ENCODE data around the gene RAD23A. TPM values are rescaled to one million over a fixed set of nuclear protein-coding genes. Genes with fewer than 3 reads are reported as not detected.
"Not testable (repeated sequence)": the region's sequence is repeated elsewhere in the genome, so short reads cannot be mapped to it uniquely, and the experiment has no call there.

The RAD23A gene
- polyA plus RNA-seq, 2 of the 4 experiments (the other 2 are of a cell fraction), result 56.2 to 71.6 TPM

- ChIA-PET CTCF (interaction anchor here (1.2 to 5.7 kb wide), 3 partner anchors 10 to 69 kb away, joined by 3 to 43 read pairs (median 6); no protein-coding TSS in a partner anchor), POLR2A (interaction anchor here (0.8 kb wide), 1 partner anchor 21 kb away, joined by 3 read pairs; the partner anchor contains the start of gene FARSA)
- 88% methylated on average over 1 of the region's 1 CpG for WGBS (ENCODE audit: missing lambda C conversion rate)
- H3K4me3 ChIP-seq, result no peak overlapping the region
- ATAC-seq, result no peak
- H3K4me2 ChIP-seq, result peak overlapping the region; percentile 82
- FAIRE-seq, result no peak
- H3K9me3 ChIP-seq, result no peaks in the 10 kb centered on the region
- peaks cover 21% of the 10 kb centered on the region; the same call in 2 of the 3 replicates for H3K4me1 ChIP-seq
- TF ChIP-seq MYC (IDR thresholded peaks at IDR 0.05; ENCODE audit: borderline replicate concordance, low read length), result no peak
- TF ChIP-seq FOSB (CRISPR knock-in tag; IDR thresholded peaks at IDR 0.05), result no peak
- TF ChIP-seq HOXB5 (CRISPR knock-in tag; IDR thresholded peaks at IDR 0.05), result no peak
- no peak for TF ChIP-seq NPAS2 (CRISPR knock-in tag; IDR thresholded peaks at IDR 0.05; ENCODE audit: borderline replicate concordance)
- TF ChIP-seq POLR2A (IDR thresholded peaks at IDR 0.05; ENCODE audit: low read length), result no peak
- TF ChIP-seq CHD2 (IDR thresholded peaks at IDR 0.05; ENCODE audit: low read length, partially characterized antibody), result no peak
- no peak for DNase-seq (ENCODE audit: low read depth in 1 of 2, low spot score in 1 of 2)
- H3K27ac ChIP-seq, result no peak overlapping the region
These were observed 8.9 kb downstream of the RAD23A start for GRCh38 chr19:12954612-12954962.

- CTCF ChIA-PET, result interaction anchor here (1.2 to 5.7 kb wide), 3 partner anchors 9 to 70 kb away, joined by 3 to 43 read pairs (median 4); no protein-coding TSS in a partner anchor
- Histone ChIP-seq H3K4me3 (peak overlapping the region; percentile 87; the same call in 2 of the 3 replicates), H3K4me1 (peaks cover 21% of the 10 kb centered on the region; the same call in 2 of the 3 replicates), H3K4me2 (peak overlapping the region; percentile 82), H3K27ac (peak overlapping the region in 1 of 2 experiments; percentile 100; a peak in 3 of 6 replicates)
- 93% methylated on average over 7 of the region's 9 CpGs for WGBS (ENCODE audit: missing lambda C conversion rate)
- POLR2A ChIA-PET; ATAC-seq; FAIRE-seq; DNase-seq (ENCODE audit: low read depth in 1 of 2, low spot score in 1 of 2); H3K9me3 ChIP-seq: not testable (repeated sequence)
These were observed 9.9 kb downstream of the RAD23A start for GRCh38 chr19:12955575-12955974.

GRCh38 chr19:12955996-12956395 is 10.3 kb downstream of the RAD23A start:
- peaks cover 21% of the 10 kb centered on the region; the same call in 2 of the 3 replicates for H3K4me1 ChIP-seq
- peak overlapping the region; percentile 82 for H3K4me2 ChIP-seq
- H3K27ac ChIP-seq, result peak overlapping the region; percentile 98 to 100
- POLR2A ChIA-PET, result no interaction called here
- peak overlapping the region; percentile 87 for H3K4me3 ChIP-seq
- FAIRE-seq (no peak), ATAC-seq (no peak), DNase-seq (ENCODE audit: low read depth in 1 of 2, low spot score in 1 of 2) (no peak)
- CTCF ChIA-PET, result interaction anchor here (0.9 to 5.7 kb wide), 3 partner anchors 9 to 139 kb away, joined by 3 to 43 read pairs (median 4); no protein-coding TSS in a partner anchor
- no peaks in the 10 kb centered on the region for H3K9me3 ChIP-seq
- WGBS (ENCODE audit: missing lambda C conversion rate), result 50% methylated on average over 3 of the region's 12 CpGs
- no peak for TF ChIP-seq CHD2 (IDR thresholded peaks at IDR 0.05; ENCODE audit: low read length, partially characterized antibody)
- no peak for TF ChIP-seq PBX3 (IDR thresholded peaks at IDR 0.05)

GRCh38 chr19:12956446-12957388 is 11.1 kb downstream of the RAD23A start, which contains the start of gene GADD45GIP1:
Gene GADD45GIP1 (minus strand): TSS chr19:12957223. CDS start chr19:12957212, 11 bp downstream.
- ATAC-seq (peak; percentile 92 to 95), FAIRE-seq (no peak), DNase-seq (ENCODE audit: low read depth in 1 of 2, low spot score in 1 of 2) (peak; percentile 61 to 83)
- Histone ChIP-seq H3K9me3 (no peaks in the 10 kb centered on the region), H3K4me2 (peak within 1 kb of the TSS; percentile 82), H3K4me3 (peak within 1 kb of the TSS; percentile 87), H3K4me1 (peaks cover 21% of the 10 kb centered on the region; the same call in 2 of the 3 replicates), H3K27ac (peak within 1 kb of the TSS; percentile 98 to 100)
- POLR2A ChIA-PET, result interaction anchor here (0.7 kb wide), 1 partner anchor 10 kb away, joined by 3 read pairs; no protein-coding TSS in a partner anchor
- CTCF ChIA-PET, result interaction anchor here (0.9 to 5.7 kb wide), 4 partner anchors 8 to 212 kb away, joined by 3 to 43 read pairs (median 4); no protein-coding TSS in a partner anchor
- under 1% methylated on average over 33 of the region's 84 CpGs for WGBS (ENCODE audit: missing lambda C conversion rate)
- TF ChIP-seq GATA3 (IDR thresholded peaks at IDR 0.05; ENCODE audit: borderline replicate concordance) (no peak), MAFK (IDR thresholded peaks at IDR 0.05; ENCODE audit: partially characterized antibody) (no peak), ESRRA (IDR thresholded peaks at IDR 0.05; ENCODE audit: borderline replicate concordance, low read length) (no peak), CBX8 (IDR thresholded peaks at IDR 0.05) (no peak), EHMT2 (IDR thresholded peaks at IDR 0.05; ENCODE audit: low read depth) (no peak), RARB (CRISPR knock-in tag; IDR thresholded peaks at IDR 0.05) (no peak), REST (IDR thresholded peaks at IDR 0.05) (no peak), POLR2AphosphoS2 (conservative IDR thresholded peaks at IDR 0.05; ENCODE audit: low read length) (no peak), BCL3 (IDR thresholded peaks at IDR 0.05) (peak; percentile 73; the same call in 2 of the 3 replicates), PHF8 (IDR thresholded peaks at IDR 0.05; ENCODE audit: borderline replicate concordance, low read depth) (peak; percentile 69; the same call in 1 of the 2 replicates), CTCF (IDR thresholded peaks at IDR 0.05) (no peak), KDM5A (IDR thresholded peaks at IDR 0.05) (peak; percentile 84), FOSB (CRISPR knock-in tag; IDR thresholded peaks at IDR 0.05) (no peak)

All from A549 (cell line).